ENCODE data around the gene ELOVL2.

The ELOVL2 gene

GRCh38 chr6:11056871-11057270 lies 12.8 kb upstream of the ELOVL2 start:
- no peak for ATAC-seq

DNA sequence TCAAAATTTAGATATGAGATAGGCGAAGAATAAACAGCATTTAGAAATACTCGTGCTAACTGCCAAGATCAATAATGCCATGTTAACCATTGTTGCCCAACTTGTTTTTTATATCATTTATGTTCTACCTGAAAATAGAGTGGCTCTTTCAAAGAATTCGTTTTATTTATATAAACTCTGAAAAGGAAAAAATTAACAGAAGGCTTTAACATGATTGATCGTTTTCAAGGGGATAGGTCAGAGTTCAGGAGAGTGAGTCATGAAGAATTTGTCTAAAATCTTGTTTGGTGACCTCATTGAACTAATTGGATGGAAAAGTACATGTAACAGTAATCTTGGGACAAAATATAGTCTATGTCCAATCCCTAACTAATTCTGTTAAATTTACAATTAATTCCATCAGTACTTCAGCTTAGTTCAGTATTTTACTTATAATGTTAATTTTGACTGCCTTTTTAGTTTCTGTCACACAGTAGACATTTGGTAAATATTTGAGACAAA lies 11.1 kb upstream of the ELOVL2 start:
- no peak for ATAC-seq

- no peak for ATAC-seq
These were observed 10.6 kb upstream of the ELOVL2 start for GRCh38 chr6:11054722-11055121.

DNA sequence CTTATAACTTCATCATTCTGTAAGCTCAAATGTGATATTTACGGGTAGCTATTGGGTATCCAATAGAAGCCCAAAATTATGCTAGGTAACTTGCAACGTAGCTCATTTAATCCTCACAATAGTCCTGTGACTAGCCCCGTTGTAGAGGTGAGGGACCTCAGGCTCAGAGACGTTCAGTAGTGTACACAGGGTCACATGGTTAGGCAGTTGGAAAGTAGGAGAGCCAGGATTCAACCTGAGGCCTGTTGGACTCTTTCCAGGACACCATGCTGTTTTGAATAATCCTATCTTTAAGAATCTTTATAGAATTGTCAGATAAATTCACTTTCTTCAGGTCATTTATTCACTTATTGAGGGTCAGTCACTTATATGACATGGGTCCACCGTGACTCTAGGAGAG lies 9.2 kb upstream of the ELOVL2 start:
- no peak for ATAC-seq

DNA sequence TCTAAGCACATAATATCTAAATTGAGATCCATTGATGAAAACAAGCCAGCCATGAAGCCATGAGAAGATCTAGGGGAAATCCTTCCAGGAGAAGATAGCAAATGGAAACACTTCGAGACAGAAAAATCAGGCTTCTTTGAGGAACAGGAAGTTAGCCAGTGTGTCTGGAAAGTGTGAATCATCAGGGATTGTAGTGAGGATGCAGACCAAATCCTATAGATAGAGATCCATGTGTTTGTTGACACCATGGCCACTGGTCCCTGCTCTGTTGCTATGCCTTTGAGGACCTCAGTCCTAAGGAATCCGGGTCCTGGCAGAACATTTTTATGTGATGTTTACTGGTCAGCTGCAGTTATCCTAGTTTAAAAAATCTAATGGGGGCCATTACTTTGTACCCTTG lies 6.6 kb upstream of the ELOVL2 start:
- ATAC-seq: no peak

GRCh38 chr6:11044712-11045167 lies 635 bp upstream of the ELOVL2 start:
- ATAC-seq: no peak

GRCh38 chr6:11043378-11043960 lies 636 bp downstream of the ELOVL2 start:
- no peak for ATAC-seq

DNA sequence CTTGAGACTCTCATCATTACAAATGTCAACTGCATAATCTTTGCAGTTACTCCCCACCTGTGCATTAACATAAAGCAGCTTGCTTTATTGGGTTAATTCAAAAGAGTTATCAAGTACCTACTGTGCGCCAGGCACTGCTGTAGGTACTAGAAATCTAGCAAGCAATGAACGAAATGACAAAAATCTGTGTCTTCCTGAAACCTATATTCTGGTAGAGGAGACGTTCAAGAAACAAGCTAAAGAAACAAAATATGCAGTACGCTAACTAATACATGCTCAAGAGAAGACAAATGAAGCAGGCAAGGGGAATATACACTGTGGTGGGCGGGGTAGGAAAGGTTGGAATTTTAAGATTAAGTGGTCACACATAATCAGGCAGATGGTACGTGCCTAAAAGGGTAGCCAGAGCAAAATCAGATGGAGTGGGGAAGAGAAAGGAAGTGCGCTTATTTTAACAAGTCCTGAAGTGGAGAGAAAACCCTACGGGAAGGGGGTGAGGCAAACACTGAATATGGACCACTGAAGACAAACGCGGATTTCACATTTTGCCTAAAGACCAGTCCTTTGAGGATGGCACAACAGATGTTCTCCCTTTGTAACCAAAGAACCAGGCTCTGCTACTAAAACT lies 1.2 kb downstream of the ELOVL2 start:
- ATAC-seq: no peak

DNA sequence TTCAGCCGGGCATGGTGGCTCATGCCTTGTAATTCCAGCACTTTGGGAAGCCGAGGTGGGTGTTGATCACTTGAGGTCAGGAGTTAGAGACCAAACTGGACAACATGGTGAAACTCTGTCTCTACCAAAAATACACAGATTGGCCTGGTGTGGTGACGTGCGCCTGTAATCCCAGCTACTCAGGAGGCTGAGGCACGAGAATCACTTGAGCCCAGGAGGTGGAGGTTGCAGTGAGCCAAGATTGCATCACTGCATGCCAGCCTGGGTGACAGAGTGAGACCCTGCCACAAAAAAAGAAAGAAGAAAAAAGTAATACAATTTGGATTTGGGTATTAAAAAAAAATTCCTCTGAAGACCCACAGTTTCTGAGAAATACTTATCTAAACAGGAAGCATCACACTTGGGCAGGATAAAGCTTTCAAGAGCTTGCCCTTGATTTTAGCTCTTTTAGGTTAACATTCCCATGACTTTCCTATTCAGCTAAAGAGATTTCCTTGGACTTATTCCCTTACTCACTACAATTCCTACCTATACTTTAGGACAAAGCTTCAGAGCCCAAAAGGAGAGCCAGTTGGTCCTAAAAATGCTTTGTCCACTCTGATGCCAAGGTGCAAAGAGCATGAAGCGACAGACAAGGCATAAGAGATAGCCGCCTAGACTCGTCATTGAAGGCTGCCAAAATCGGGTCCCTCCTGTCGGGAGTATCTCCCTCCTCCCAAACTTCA lies 1.9 kb downstream of the ELOVL2 start:
- no peak for ATAC-seq

DNA sequence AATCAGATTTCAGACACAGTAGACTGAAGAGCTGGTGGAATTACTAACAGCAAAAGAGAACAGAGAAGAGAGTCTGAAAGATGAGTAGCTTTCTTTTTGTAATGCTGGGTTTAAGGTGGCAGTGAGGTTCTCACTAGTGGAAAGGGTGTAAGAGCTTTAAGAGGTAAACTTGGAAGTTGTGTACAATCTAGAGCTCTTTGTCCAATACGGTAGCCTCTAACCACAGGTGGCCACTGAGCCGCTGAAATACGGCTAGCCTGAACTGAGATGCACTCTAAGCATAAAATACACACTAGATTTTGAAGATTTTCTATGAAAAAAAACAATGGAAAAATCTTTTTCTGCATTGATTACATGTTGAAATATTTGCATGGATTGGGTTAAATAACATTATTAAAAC lies 4.0 kb downstream of the ELOVL2 start:
- ATAC-seq: no peak

DNA sequence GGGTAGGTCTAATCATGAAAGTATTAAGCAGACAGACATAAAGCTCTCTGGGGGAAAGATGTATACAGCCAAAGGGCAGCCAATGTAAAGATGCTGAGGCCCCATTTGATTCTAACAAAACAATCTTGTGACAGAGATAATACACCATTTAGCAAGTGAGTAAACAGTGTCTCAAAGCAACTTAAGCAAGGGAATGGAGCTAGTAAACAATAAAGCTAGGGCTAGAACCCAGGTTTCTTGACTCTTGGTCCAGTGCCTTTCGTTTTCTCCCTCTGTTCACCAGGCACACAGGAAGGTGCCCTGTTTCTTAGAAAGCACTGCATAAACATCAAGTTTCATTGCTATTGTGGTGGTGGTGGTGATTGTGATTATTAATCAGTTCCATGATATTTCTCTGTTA lies 5.1 kb downstream of the ELOVL2 start:
- no peak for ATAC-seq

- no peak for ATAC-seq
These were observed 7.1 kb downstream of the ELOVL2 start for GRCh38 chr6:11036977-11037430.

DNA sequence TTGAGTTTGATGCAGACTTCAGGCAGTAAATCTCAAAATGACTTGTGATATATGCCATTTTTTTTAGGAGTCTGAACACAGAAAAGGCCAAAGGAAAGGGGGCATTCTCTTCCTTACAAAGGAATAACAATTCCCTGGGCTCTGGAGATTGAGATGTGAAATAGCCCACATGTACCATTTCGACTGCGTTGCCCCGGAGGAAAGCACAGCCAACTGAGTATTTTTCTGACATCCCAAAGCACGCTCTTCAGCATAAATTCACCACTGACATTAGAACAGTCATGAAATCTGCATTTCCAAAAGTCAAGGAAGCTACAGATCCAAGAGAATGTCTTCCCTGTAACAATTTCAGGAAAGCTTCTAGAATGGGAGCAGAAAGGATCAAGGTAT lies 7.8 kb downstream of the ELOVL2 start:
- ATAC-seq: no peak

GRCh38 chr6:11035616-11036350 lies 8.3 kb downstream of the ELOVL2 start:
- no peak for ATAC-seq

DNA sequence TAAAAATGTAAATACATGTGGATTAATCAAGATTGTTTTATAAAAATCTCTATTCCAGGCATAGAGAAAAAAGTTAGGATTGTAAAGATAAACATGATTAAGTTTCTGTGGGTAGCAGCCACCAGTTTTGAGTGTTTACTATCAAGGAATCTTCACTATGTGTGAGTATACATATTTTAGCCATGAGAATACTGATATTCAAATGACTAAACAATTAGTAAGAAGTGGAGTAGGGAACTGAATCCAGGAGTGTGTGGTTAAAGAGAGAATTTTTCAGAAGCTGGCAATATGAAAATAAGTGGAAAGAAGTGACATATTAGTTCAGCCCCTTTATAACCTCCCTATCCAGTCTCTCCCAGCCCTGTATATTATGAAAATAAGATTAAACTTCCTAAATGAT lies 10.3 kb downstream of the ELOVL2 start:
- no peak for ATAC-seq

- no peak for ATAC-seq
These were observed 13.2 kb downstream of the ELOVL2 start for GRCh38 chr6:11030904-11031303.

- no peak for ATAC-seq
These were observed 15.1 kb downstream of the ELOVL2 start for GRCh38 chr6:11028959-11029358.

DNA sequence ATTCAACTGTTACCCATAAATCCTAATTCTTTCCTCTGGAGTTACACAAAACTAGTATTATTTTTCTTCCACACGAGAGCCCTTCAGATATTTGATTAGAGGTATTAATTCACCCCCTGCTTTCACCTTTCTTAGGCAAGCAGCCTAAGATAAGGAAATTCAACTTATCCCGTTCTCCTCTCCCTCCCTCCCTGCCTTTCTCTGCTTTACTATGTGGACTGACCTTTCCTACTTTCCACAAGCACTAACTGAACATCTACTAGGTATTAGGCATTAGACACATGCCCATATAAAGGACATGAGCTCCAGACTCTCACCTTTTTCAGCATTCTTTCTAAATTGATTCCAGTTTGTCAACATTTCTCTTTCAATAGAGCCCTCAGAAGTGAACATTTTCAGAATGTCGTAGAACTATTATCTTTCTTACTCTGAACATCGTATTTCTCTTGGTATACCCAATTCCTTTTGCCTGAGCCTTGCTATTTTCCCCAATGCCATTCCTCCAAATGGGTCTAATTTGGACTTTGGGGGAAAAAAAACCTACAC lies 16.5 kb downstream of the ELOVL2 start:
- no peak for ATAC-seq

- ATAC-seq: no peak
These were observed 18.0 kb downstream of the ELOVL2 start for GRCh38 chr6:11025921-11026635.

GRCh38 chr6:11025130-11025529 lies 19.0 kb downstream of the ELOVL2 start:
- ATAC-seq: no peak

GRCh38 chr6:11023032-11023431 lies 21.1 kb downstream of the ELOVL2 start:
- ATAC-seq: no peak

DNA sequence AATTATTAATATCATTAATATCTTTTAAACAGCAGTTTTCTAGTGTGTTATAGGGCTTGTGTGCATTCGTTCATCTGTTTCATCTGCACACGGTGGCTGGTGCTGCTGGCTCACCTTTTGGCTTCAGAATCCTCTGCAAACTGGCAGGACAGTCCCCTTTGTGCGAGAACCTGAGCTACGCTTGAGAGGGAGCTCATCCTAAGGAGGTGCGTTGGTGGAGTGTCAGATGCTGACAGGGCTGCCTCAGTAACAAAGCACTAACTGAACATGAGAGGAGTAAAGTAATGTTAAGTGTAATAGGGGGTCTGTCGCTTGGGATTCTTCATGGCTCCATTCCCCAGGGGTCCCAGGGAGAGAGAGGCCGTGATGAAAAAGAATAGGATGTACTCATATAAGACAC lies 22.4 kb downstream of the ELOVL2 start:
- no peak for ATAC-seq

Data from activated CD4-positive, CD25-positive, alpha-beta regulatory T cell treated with anti-CD3 and anti-CD28 coated beads, Interleukin-2, amount 50 U/mL, for 24 hours (primary cell).